ENCODE data around the gene SAMD11.

DNA sequence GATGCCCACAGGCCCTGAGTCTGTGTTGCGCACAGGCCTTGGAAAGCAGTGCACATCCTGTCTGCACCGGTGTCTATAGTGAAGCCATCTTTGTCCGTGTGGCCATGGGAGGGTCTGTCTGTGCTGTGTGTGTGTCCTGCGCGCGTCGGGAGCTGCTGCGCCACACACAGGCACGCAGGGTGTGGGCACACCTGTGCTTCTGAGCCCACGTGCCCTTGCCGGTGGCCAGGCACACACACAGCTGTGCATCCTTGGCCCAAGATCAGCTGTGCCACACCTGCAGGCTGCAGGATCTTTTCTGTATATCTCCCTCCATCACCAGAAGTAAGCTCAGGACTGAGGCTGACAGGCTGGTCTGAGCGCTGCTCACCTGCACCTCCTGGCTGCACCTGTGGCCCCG lies 3.2 kb upstream of the SAMD11 start:
- TF ChIP-seq, protein P1, sequence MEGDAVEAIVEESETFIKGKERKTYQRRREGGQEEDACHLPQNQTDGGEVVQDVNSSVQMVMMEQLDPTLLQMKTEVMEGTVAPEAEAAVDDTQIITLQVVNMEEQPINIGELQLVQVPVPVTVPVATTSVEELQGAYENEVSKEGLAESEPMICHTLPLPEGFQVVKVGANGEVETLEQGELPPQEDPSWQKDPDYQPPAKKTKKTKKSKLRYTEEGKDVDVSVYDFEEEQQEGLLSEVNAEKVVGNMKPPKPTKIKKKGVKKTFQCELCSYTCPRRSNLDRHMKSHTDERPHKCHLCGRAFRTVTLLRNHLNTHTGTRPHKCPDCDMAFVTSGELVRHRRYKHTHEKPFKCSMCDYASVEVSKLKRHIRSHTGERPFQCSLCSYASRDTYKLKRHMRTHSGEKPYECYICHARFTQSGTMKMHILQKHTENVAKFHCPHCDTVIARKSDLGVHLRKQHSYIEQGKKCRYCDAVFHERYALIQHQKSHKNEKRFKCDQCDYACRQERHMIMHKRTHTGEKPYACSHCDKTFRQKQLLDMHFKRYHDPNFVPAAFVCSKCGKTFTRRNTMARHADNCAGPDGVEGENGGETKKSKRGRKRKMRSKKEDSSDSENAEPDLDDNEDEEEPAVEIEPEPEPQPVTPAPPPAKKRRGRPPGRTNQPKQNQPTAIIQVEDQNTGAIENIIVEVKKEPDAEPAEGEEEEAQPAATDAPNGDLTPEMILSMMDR (conservative IDR thresholded peaks at IDR 0.05 in 1 of 2, IDR thresholded peaks at IDR 0.05 in 1 of 2; ENCODE audit: extremely low read depth in 1 of 2, insufficient read depth in 1 of 2, low read depth in 1 of 2, low read length in 2 of 2): no peak
- peak; percentile 82 for TF ChIP-seq EZH2 (IDR thresholded peaks at IDR 0.05; ENCODE audit: borderline replicate concordance, low read length)

All from mammary epithelial cell (primary cell).